Measurements from ENCODE around the gene DZIP3. TPM values are rescaled to one million over a fixed set of nuclear protein-coding genes. Genes with fewer than 3 reads are reported as not detected.

Gene DZIP3
- total and polyA plus RNA-seq, 2 of the 13 experiments (the other 11 are each of a cell fraction or from before 2014, with no cell fraction given) = 11.3 to 17.3 TPM

- no peak for TF ChIP-seq PLSCR1 (CRISPR knock-in tag; IDR thresholded peaks at IDR 0.05; ENCODE audit: borderline replicate concordance)
- TF ChIP-seq NFE2L2 (IDR thresholded peaks at IDR 0.05; ENCODE audit: low read length) = no peak
- no peak for TF ChIP-seq ADNP (CRISPR knock-in tag; IDR thresholded peaks at IDR 0.05)
- peak; percentile 78 for TF ChIP-seq REPIN1 (CRISPR knock-in tag; IDR thresholded peaks at IDR 0.05; ENCODE audit: borderline replicate concordance, low read depth)
- TF ChIP-seq ARNTL (CRISPR knock-in tag; IDR thresholded peaks at IDR 0.05) = no peak
- TF ChIP-seq SMAD9 (CRISPR knock-in tag; IDR thresholded peaks at IDR 0.05) = no peak
- TF ChIP-seq NFE2 (CRISPR knock-in tag; IDR thresholded peaks at IDR 0.05) = no peak
- peak; percentile 38; the same call in 1 of the 2 replicates for TF ChIP-seq ZNF317 (CRISPR knock-in tag; IDR thresholded peaks at IDR 0.05)
- no peak for TF ChIP-seq KDM4B (CRISPR knock-in tag; IDR thresholded peaks at IDR 0.05)
- peak; percentile 56; the same call in 1 of the 2 replicates for TF ChIP-seq MED1 (CRISPR knock-in tag; IDR thresholded peaks at IDR 0.05)
- peak; percentile 32 for TF ChIP-seq SMAD3 (CRISPR knock-in tag; IDR thresholded peaks at IDR 0.05)
- TF ChIP-seq JUN (CRISPR knock-in tag; IDR thresholded peaks at IDR 0.05) = no peak
- TF ChIP-seq GFI1 (CRISPR knock-in tag; IDR thresholded peaks at IDR 0.05; ENCODE audit: borderline replicate concordance) = peak; percentile 75; the same call in 1 of the 2 replicates
- no peak for TF ChIP-seq ZNF121 (CRISPR knock-in tag; IDR thresholded peaks at IDR 0.05)
- TF ChIP-seq ZMYM4 (CRISPR knock-in tag; IDR thresholded peaks at IDR 0.05) = peak; percentile 100
- peak; percentile 96 to 98 for TF ChIP-seq POLR2A (IDR thresholded peaks at IDR 0.05; ENCODE audit: insufficient read depth in 1 of 2, low read depth in 2 of 2, low read length in 2 of 2)
- no peak for TF ChIP-seq FOXA1 (IDR thresholded peaks at IDR 0.05)
- TF ChIP-seq FOXA1 (CRISPR knock-in tag; IDR thresholded peaks at IDR 0.05) = no peak
- no peak for TF ChIP-seq ZNF83 (CRISPR knock-in tag; IDR thresholded peaks at IDR 0.05; ENCODE audit: borderline replicate concordance)
- TF ChIP-seq ZNF674 (CRISPR knock-in tag; IDR thresholded peaks at IDR 0.05; ENCODE audit: low read depth) = no peak
- peak; percentile 89; the same call in 1 of the 2 replicates for TF ChIP-seq KDM5A (IDR thresholded peaks at IDR 0.05; ENCODE audit: borderline replicate concordance, low read length)
- no peak for TF ChIP-seq RBAK (CRISPR knock-in tag; IDR thresholded peaks at IDR 0.05)
- TF ChIP-seq ZNF496 (CRISPR knock-in tag; IDR thresholded peaks at IDR 0.05; ENCODE audit: insufficient replicate concordance) = no peak
- TF ChIP-seq HDAC1 (CRISPR knock-in tag; IDR thresholded peaks at IDR 0.05) = peak; percentile 100
- TF ChIP-seq NPAS2 (CRISPR knock-in tag; IDR thresholded peaks at IDR 0.05; ENCODE audit: borderline replicate concordance) = no peak
- TF ChIP-seq ZBTB42 (CRISPR knock-in tag; IDR thresholded peaks at IDR 0.05) = no peak
- peak; percentile 39; the same call in 1 of the 2 replicates for TF ChIP-seq ZNF512B (CRISPR knock-in tag; IDR thresholded peaks at IDR 0.05; ENCODE audit: borderline replicate concordance)
- no peak for TF ChIP-seq FOXK2 (IDR thresholded peaks at IDR 0.05)
- 0 out of 2 replicates have a peak, but pooled peaks have one; percentile 67 for TF ChIP-seq TOE1 (CRISPR knock-in tag; IDR thresholded peaks at IDR 0.05)
- TF ChIP-seq ARID2 (CRISPR knock-in tag; IDR thresholded peaks at IDR 0.05; ENCODE audit: borderline replicate concordance) = peak; percentile 80; the same call in 1 of the 2 replicates
Observed at GRCh38 chr3:108589081-108589997, at the start of gene DZIP3, which contains the start of gene CIP2A (continued).
